Activated CD4-positive, alpha-beta T cell treated with anti-CD3 and anti-CD28 coated beads for 36 hours (primary cell): ENCODE measurements around the gene DCXR. TPM values are rescaled to one million over a fixed set of nuclear protein-coding genes. Genes with fewer than 3 reads are reported as not detected.

Experiments
- ATAC-seq: fragments of 200-7000 bp; cut with Tn5 transposase; one replicate; pipeline ENCODE4 v1.10.0; 2021; ENCODE audit warnings: mild to moderate bottlenecking, moderate library complexity
- CTCF ChIA-PET: fragments of 350-600 bp; sonication (Branson Sonifier 250); formaldehyde crosslinking; loops from one replicate; lab custom pipeline; 2021; ENCODE audit warnings: antibody characterized with exemption; lab: Charles Lee
- POLR2A ChIA-PET: fragments of 350-600 bp; sonication (Branson Sonifier 250); formaldehyde crosslinking; loops from one replicate; lab custom pipeline; 2021; ENCODE audit warnings: antibody characterized with exemption, inconsistent platforms; lab: Charles Lee
- DNase-seq: peaks from one replicate; pipeline ENCODE4 v3.0.0-alpha.2; 2020
- H3K27ac Mint-ChIP-seq: one replicate; pipeline ENCODE4 v1.8.0; 2021; ENCODE audit warnings: mixed read lengths
- H3K27me3 Mint-ChIP-seq: one replicate; pipeline ENCODE4 v1.8.0; 2021; ENCODE audit warnings: mixed read lengths
- H3K36me3 Mint-ChIP-seq: one replicate; pipeline ENCODE4 v1.8.0; 2021; ENCODE audit warnings: low read depth, mixed read lengths
- H3K4me1 Mint-ChIP-seq: one replicate; pipeline ENCODE4 v1.8.0; 2021; ENCODE audit warnings: mixed read lengths
- H3K4me3 Mint-ChIP-seq: one replicate; pipeline ENCODE4 v1.8.0; 2021; ENCODE audit warnings: mild to moderate bottlenecking, moderate library complexity, mixed read lengths
- H3K9me3 Mint-ChIP-seq: one replicate; pipeline ENCODE4 v1.8.0; 2021; ENCODE audit warnings: low read depth, mixed read lengths
- intact Hi-C, 2 experiments: fragments of 100-400 bp; cut with DNase I in 1 of 2; cut with micrococcal nuclease in 1 of 2; formaldehyde crosslinking; loops; one replicate each; pipeline versions ENCODE4 v1.14.2 to v1.15.1; 2022 to 2024; cut with DNase I, micrococcal nuclease
- total RNA-seq, 2 experiments: library from RNA; stranded (reverse); gene quantifications; one replicate each; pipeline ENCODE4 v1.2.3, GENCODE V29; 2021

DCXR gene
- total RNA-seq, 2 experiments from 2014 or later = 105 to 166 TPM

- ChIA-PET POLR2A (interaction anchor here (0.7 to 1.2 kb wide), 3 partner anchors 8 to 269 kb away, joined by 3 read pairs; partner anchors contain the start of genes CENPX and LRRC45), CTCF (interaction anchor here (1.1 to 1.8 kb wide), 2 partner anchors 12 to 132 kb away, joined by 4 to 7 read pairs; partner anchors contain the start of genes CENPX and LRRC45)
- Mint-ChIP-seq H3K4me3 (no peak overlapping the region), H3K27me3 (no peaks in the 10 kb centered on the region), H3K9me3 (no peaks in the 10 kb centered on the region), H3K27ac (no peak overlapping the region), H3K36me3 (peaks cover 10% of the 10 kb centered on the region), H3K4me1 (peaks cover 29% of the 10 kb centered on the region)
- intact Hi-C loops = loop anchor here in 1 of 2 experiments (5.0 to 10.0 kb wide), 2 partner anchors 290 to 463 kb away; no protein-coding TSS in a partner anchor
- no peak for ATAC-seq
- no peak for DNase-seq
These were observed 3.0 kb downstream of the DCXR start for GRCh38 chr17:82034371-82035011.

DNA sequence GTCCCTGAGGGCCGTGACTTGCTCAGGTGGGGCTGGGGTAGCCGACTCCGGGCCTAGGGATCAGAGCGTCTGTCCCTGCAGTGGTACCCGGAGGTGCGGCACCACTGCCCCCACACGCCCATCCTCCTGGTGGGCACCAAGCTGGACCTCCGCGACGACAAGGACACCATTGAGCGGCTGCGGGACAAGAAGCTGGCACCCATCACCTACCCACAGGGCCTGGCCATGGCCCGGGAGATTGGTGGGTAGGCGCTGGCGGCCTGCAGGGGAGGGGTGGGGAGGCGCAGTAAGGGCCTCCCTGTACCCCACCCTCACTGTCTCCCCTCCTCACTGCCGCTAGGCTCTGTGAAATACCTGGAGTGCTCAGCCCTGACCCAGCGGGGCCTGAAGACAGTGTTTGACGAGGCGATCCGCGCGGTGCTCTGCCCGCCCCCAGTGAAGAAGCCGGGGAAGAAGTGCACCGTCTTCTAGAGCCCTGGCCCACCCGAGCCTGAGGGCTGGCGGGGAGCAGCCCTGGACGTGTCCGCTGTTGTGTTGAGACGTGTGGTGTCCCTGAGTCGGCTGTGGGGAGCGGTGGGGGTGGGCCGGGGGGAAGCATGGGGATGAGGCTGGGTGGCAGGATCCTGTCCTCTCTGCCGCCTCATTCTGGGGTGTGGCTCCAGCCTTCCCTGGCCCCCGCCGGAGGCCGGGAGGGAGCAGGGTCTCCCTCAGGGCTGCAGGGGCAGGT is 4.0 kb downstream of the DCXR start:
- CTCF ChIA-PET = interaction anchor here (0.7 kb wide), 1 partner anchor 71 kb away, joined by 3 read pairs; no protein-coding TSS in a partner anchor
- Mint-ChIP-seq H3K9me3 (no peaks in the 10 kb centered on the region), H3K27me3 (no peaks in the 10 kb centered on the region), H3K27ac (no peak overlapping the region), H3K4me3 (peak overlapping the region; percentile 41), H3K4me1 (peaks cover 22% of the 10 kb centered on the region), H3K36me3 (peaks cover 11% of the 10 kb centered on the region)
- POLR2A ChIA-PET = no interaction called here
- ATAC-seq (no peak), DNase-seq (no peak)
- intact Hi-C loops = loop anchor here in 1 of 2 experiments (5.0 to 10.0 kb wide), 2 partner anchors 291 to 464 kb away; no protein-coding TSS in a partner anchor

DNA sequence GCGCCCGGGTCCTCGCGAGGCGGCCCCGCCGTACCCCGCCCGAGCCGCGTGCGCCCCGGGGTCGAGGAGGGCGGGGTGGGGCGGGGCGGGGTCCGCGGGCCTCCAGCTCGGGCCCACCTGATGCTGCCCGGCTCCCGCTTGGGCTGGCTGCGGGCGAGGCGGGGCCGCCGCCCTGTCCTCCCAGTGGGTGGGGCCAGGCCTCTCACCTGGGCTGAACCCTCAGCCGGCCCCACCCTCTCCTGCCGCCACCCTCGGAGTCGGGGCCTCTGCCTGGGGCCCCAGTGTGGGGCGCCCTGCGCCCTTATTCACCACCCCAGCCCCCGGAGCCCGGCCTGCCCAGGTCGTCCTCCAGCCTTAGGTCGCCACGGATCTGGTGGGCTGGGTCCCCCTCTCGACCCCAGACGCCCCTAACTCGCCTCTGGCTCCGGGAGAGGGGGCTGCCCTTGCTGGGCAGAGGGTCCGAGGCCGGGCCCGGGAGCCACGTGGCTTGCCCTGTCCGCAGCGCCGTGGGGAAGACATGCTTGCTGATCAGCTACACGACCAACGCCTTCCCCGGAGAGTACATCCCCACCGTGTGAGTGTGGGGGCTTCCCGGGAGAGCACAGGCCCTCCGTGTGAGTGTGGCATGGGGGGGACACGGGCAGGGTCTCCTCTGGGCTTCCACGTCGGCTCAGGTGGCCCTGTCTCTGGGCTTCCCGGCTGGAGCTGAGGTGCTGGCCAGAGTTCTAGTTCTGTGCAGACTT is 5.4 kb downstream of the DCXR start:
- peaks cover 11% of the 10 kb centered on the region for H3K36me3 Mint-ChIP-seq

DNA sequence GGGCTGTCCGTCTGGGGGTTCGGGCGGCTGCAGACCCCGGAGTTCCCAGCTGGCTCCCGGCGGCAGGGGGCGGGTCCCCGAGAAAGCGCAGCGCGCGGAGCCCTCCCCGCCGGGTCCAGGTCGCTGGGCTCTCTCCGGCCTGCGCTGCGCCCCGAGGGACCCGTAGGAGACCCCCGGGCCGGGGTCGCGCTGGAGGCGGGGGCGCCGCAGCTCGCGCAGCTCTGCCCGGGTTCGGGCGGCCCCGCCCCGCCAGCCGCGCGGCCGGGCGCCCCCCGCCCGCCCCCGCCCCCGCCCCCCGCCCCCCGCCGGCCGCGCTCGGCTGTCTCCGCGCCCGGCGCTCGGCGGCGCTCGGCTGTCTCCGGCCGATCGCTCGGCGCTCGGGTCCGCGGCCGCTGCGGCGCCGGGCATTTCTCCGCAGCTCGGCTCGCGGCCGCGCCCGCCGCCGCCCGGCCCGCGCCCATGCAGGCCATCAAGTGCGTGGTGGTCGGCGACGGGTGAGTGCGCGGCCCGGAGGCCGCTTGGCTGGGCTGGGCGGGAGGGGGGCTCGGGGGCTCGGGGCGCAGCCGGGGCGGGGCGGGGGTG is 6.1 kb downstream of the DCXR start, which contains the start of gene RAC3:
Gene RAC3 (plus strand): TSS at position 376 of the 582 bp plus-strand sequence. CDS start 84 bp downstream, at position 460.
- intact Hi-C loops = loop anchor here (1.0 to 10.0 kb wide), 5 partner anchors 8 to 466 kb away; partner anchors contain the start of genes LRRC45 (in 2 of the 2), ALYREF (in 1 of the 2), ANAPC11 (in 1 of the 2) and FASN (in 1 of the 2)
- ChIA-PET CTCF (interaction anchor here (0.9 to 3.4 kb wide), 5 partner anchors 34 to 126 kb away, joined by 4 to 35 read pairs (median 6); partner anchors contain the start of genes DUS1L and FASN), POLR2A (no interaction called here)
- peaks cover 18% of the 10 kb centered on the region for H3K4me1 Mint-ChIP-seq
- ATAC-seq (peak; percentile 54), DNase-seq (peak; percentile 46)
- peak within 1 kb of the TSS; percentile 67 for H3K4me3 Mint-ChIP-seq
- H3K27ac Mint-ChIP-seq = no peak within 1 kb of the TSS
- H3K36me3 Mint-ChIP-seq = peaks cover 11% of the 10 kb centered on the region
- H3K9me3 Mint-ChIP-seq = no peaks in the 10 kb centered on the region
- H3K27me3 Mint-ChIP-seq = no peaks in the 10 kb centered on the region

More for the DNA sequence above, 5.4 kb downstream of the DCXR start:
- H3K4me1 Mint-ChIP-seq = peaks cover 18% of the 10 kb centered on the region
- peak; percentile 74 for DNase-seq
- H3K27ac Mint-ChIP-seq = no peak overlapping the region
- peak; percentile 54 for ATAC-seq
- CTCF ChIA-PET = interaction anchor here (1.4 to 3.4 kb wide), 2 partner anchors 66 to 122 kb away, joined by 4 to 35 read pairs; partner anchors contain the start of gene FASN
- H3K27me3 Mint-ChIP-seq = no peaks in the 10 kb centered on the region
- POLR2A ChIA-PET = no interaction called here
- intact Hi-C loops = loop anchor here (1.0 to 10.0 kb wide), 5 partner anchors 9 to 465 kb away; partner anchors contain the start of genes LRRC45 (in 2 of the 2), ALYREF (in 1 of the 2), ANAPC11 (in 1 of the 2) and FASN (in 1 of the 2)
- no peaks in the 10 kb centered on the region for H3K9me3 Mint-ChIP-seq
- peak overlapping the region; percentile 43 for H3K4me3 Mint-ChIP-seq

DNA sequence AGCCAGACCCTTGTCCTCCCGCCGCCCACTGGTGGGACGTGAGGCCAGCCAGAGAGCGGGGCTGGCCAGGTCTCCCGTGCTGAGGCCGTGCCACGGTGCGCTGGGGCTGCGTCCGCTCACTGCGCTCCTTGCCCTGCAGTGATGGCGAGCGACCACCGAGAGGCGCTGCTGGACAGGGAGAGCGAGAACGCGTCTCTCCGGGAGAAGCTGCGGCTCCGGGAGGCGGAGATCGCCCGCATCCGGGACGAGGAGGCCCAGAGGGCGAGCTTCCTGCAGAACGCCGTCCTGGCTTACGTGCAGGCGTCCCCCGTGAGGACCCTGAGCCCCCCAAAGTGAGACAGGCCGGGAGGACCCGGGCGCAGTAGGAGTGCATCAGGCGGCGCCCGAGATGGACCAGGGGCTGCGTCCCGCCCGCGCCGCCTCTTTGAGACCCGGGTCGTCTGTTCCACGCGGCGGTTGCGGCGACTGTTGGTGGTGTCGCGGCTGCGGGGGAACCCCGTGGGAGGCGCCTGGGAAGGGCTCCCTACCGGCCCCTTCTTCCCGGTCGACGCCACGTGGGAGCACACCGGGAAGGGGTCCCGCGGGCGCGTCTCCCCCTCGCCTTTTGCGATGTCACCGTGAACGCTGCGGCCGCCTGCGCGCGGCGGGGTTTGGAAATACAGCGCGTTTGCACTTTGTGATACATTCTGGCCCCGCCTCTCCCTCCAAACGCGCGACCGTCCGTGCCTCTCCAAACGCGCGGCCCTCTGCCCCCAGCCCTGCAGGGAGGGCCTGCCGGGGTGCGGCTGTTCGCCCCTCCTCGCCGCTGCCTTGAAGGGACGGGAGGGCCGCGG is 6.8 kb downstream of the DCXR start:
- no peaks in the 10 kb centered on the region for H3K27me3 Mint-ChIP-seq
- intact Hi-C loops = loop anchor here (1.0 to 10.0 kb wide), 8 partner anchors 7 to 467 kb away; partner anchors contain the start of genes FASN (in 2 of the 2), LRRC45 (in 2 of the 2), ALYREF (in 1 of the 2) and ANAPC11 (in 1 of the 2)
- ChIA-PET CTCF (interaction anchor here (0.6 to 3.4 kb wide), 26 partner anchors 10 to 384 kb away, joined by 3 to 35 read pairs (median 3); partner anchors contain the start of genes DUS1L, FASN, MAFG and PYCR1), POLR2A (interaction anchor here (0.6 kb wide), 1 partner anchor 537 kb away, joined by 6 read pairs; no protein-coding TSS in a partner anchor)
- H3K4me1 Mint-ChIP-seq = peaks cover 13% of the 10 kb centered on the region
- no peaks in the 10 kb centered on the region for H3K9me3 Mint-ChIP-seq
- peak overlapping the region; percentile 67 for H3K4me3 Mint-ChIP-seq
- peak; percentile 92 for DNase-seq
- peak; percentile 79 for ATAC-seq
- H3K36me3 Mint-ChIP-seq = peaks cover 11% of the 10 kb centered on the region
- H3K27ac Mint-ChIP-seq = no peak overlapping the region

GRCh38 chr17:82029990-82030469 is 7.5 kb downstream of the DCXR start:
- Mint-ChIP-seq H3K4me1 (peaks cover 7% of the 10 kb centered on the region), H3K9me3 (no peaks in the 10 kb centered on the region), H3K27ac (no peak overlapping the region), H3K27me3 (no peaks in the 10 kb centered on the region), H3K36me3 (peaks cover 4% of the 10 kb centered on the region), H3K4me3 (no peak overlapping the region)
- ChIA-PET CTCF (interaction anchor here (0.6 to 3.4 kb wide), 20 partner anchors 9 to 206 kb away, joined by 3 to 35 read pairs (median 3); partner anchors contain the start of genes DUS1L and MAFG), POLR2A (no interaction called here)
- DNase-seq (no peak), ATAC-seq (no peak)
- intact Hi-C loops = loop anchor here (1.0 to 10.0 kb wide), 6 partner anchors 68 to 467 kb away; partner anchors contain the start of gene FASN (in 2 of the 2)

- POLR2A ChIA-PET = no interaction called here
These were observed 8.1 kb downstream of the DCXR start for GRCh38 chr17:82029391-82029790.

DNA sequence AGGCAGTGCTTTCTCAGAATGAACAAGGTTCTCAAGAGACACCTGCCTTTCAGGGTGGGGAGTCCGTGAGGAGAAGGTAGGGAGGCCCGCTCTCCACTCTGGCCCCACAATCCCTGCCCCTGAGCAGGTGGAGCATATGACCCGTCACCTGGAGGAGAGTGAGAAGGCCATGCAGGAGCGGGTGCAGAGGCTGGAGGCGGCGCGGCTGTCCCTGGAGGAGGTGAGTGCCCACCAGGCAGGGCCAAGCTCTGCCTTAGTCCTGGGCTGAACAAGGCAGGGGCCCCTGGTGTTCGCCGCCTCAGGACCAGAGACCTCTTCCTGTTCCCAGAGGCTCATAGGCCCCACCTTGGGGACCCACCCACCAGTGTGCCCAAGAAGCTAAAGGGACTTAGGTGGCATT is 8.5 kb downstream of the DCXR start:
- no peaks in the 10 kb centered on the region for H3K9me3 Mint-ChIP-seq
- H3K27me3 Mint-ChIP-seq = no peaks in the 10 kb centered on the region
- peaks cover 10% of the 10 kb centered on the region for H3K4me1 Mint-ChIP-seq
- H3K36me3 Mint-ChIP-seq = peaks cover 4% of the 10 kb centered on the region
- ChIA-PET POLR2A (no interaction called here), CTCF (interaction anchor here (3.0 to 3.4 kb wide), 2 partner anchors 70 to 125 kb away, joined by 8 to 35 read pairs; no protein-coding TSS in a partner anchor)
- no peak for DNase-seq
- no peak for ATAC-seq
- H3K27ac Mint-ChIP-seq = no peak overlapping the region
- H3K4me3 Mint-ChIP-seq = no peak overlapping the region
- intact Hi-C loops = no loop called here

More at GRCh38 chr17:82029391-82029790, 8.1 kb downstream of the DCXR start:
- intact Hi-C loops = no loop called here
- CTCF ChIA-PET = interaction anchor here (0.8 to 3.4 kb wide), 6 partner anchors 20 to 129 kb away, joined by 3 to 35 read pairs (median 4); partner anchors contain the start of gene DUS1L
- Mint-ChIP-seq H3K4me1 (peaks cover 7% of the 10 kb centered on the region), H3K27ac (no peak overlapping the region), H3K36me3 (peaks cover 4% of the 10 kb centered on the region), H3K27me3 (no peaks in the 10 kb centered on the region), H3K9me3 (no peaks in the 10 kb centered on the region), H3K4me3 (peak overlapping the region; percentile 6)
- DNase-seq (no peak), ATAC-seq (no peak)

DNA sequence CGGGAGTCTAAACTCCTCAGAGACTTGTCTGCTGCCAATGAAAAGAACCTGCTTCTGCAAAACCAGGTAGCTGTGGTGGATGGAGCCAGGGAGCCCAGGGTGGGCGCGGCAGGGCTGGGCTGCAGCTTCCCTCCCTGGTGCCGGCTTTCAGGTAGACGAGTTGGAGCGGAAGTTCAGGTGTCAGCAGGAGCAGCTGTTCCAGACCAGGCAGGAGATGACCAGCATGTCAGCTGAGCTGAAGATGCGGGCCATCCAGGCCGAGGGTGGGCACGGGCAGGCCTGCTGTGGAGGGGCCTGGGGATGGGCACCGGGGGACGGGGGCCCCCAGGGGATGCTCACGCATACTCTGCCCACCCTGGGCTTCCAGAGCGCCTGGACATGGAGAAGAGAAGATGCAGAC is 9.3 kb downstream of the DCXR start:
- ATAC-seq = no peak
- ChIA-PET CTCF (interaction anchor here (0.9 to 1.0 kb wide), 2 partner anchors 9 to 10 kb away, joined by 3 to 5 read pairs; partner anchors contain the start of gene DCXR), POLR2A (no interaction called here)
- Mint-ChIP-seq H3K27me3 (no peaks in the 10 kb centered on the region), H3K4me1 (peaks cover 11% of the 10 kb centered on the region), H3K27ac (no peak overlapping the region), H3K36me3 (peaks cover 4% of the 10 kb centered on the region), H3K4me3 (no peak overlapping the region), H3K9me3 (no peaks in the 10 kb centered on the region)
- no peak for DNase-seq
- intact Hi-C loops = no loop called here
